ENCODE measurements around the gene SMIM1. TPM values are rescaled to one million over a fixed set of nuclear protein-coding genes. Genes with fewer than 3 reads are reported as not detected.

Gene SMIM1
- polyA plus RNA-seq, 3 donors = 1.1 to 2.7 (median 1.4) TPM

- Histone ChIP-seq H3K9me3 (replicated peaks in 1 of 2; ENCODE audit: control insufficient read depth in 1 of 2, insufficient read depth in 1 of 2, low read length in 2 of 2) (no peaks in the 10 kb centered on the region), H3K27me3 (ENCODE audit: control insufficient read depth in 2 of 2, insufficient read depth in 2 of 2, low read length in 2 of 2) (no peaks in the 10 kb centered on the region), H2AFZ (ENCODE audit: insufficient read depth, low read depth, low read length, poor library complexity, severe bottlenecking) (no peak overlapping the region), H4K20me1 (ENCODE audit: insufficient read depth, low read length) (no peaks in the 10 kb centered on the region), H3K36me3 (replicated peaks in 1 of 2; ENCODE audit: control insufficient read depth in 1 of 2, insufficient read depth in 2 of 2, low read length in 2 of 2) (peaks cover 0 to 8% of the 10 kb centered on the region in 2 donors), H3K4me1 (ENCODE audit: control insufficient read depth in 1 of 2, insufficient read depth in 2 of 2, low read length in 2 of 2) (no peaks in the 10 kb centered on the region), H3K79me2 (ENCODE audit: insufficient read depth, low read length) (no peaks in the 10 kb centered on the region), H3K9ac (ENCODE audit: insufficient read depth, low read length, poor library complexity, severe bottlenecking) (no peak overlapping the region), H3K4me3 (replicated peaks in 1 of 3; ENCODE audit: low read depth in 2 of 3, low read length in 3 of 3) (no peak overlapping the region), H3K27ac (ENCODE audit: low read depth in 1 of 2, low read length in 2 of 2) (no peak overlapping the region), H3K4me2 (replicated peaks; ENCODE audit: extremely low read depth, low read length, poor library complexity, severe bottlenecking) (no peak overlapping the region)
- Mint-ChIP-seq H3K9me3 (no peaks in the 10 kb centered on the region), H3K4me1 (no peaks in the 10 kb centered on the region), H3K4me3 (no peak overlapping the region), H3K27me3 (ENCODE audit: low read depth in 3 of 3) (peaks cover 2 to 15% (median 7%) of the 10 kb centered on the region in 3 donors), H3K36me3 (peaks cover 8% of the 10 kb centered on the region in 2 donors), H3K27ac (no peak overlapping the region)
- intact Hi-C loops (cut with micrococcal nuclease) = no loop called here
- 88% methylated on average over 17 of the region's 25 CpGs for WGBS (ENCODE audit: insufficient coverage)
- TF ChIP-seq CTCF (IDR thresholded peaks at IDR 0.05) = no peak
- DNase-seq = no peak
Measured at GRCh38 chr1:3731583-3732433, 40.7 kb upstream of the SMIM1 start.

- Histone ChIP-seq H3K4me3 (replicated peaks in 1 of 3; ENCODE audit: low read depth in 2 of 3, low read length in 3 of 3) (no peak overlapping the region), H3K27me3 (ENCODE audit: control insufficient read depth in 2 of 2, insufficient read depth in 2 of 2, low read length in 2 of 2) (no peaks in the 10 kb centered on the region), H3K27ac (ENCODE audit: low read depth in 1 of 2, low read length in 2 of 2) (no peak overlapping the region), H3K4me2 (replicated peaks; ENCODE audit: extremely low read depth, low read length, poor library complexity, severe bottlenecking) (no peak overlapping the region), H3K4me1 (ENCODE audit: control insufficient read depth in 1 of 2, insufficient read depth in 2 of 2, low read length in 2 of 2) (no peaks in the 10 kb centered on the region), H3K9me3 (replicated peaks in 1 of 2; ENCODE audit: control insufficient read depth in 1 of 2, insufficient read depth in 1 of 2, low read length in 2 of 2) (no peaks in the 10 kb centered on the region), H4K20me1 (ENCODE audit: insufficient read depth, low read length) (no peaks in the 10 kb centered on the region), H2AFZ (ENCODE audit: insufficient read depth, low read depth, low read length, poor library complexity, severe bottlenecking) (no peak overlapping the region), H3K79me2 (ENCODE audit: insufficient read depth, low read length) (no peaks in the 10 kb centered on the region), H3K9ac (ENCODE audit: insufficient read depth, low read length, poor library complexity, severe bottlenecking) (no peak overlapping the region), H3K36me3 (replicated peaks in 1 of 2; ENCODE audit: control insufficient read depth in 1 of 2, insufficient read depth in 2 of 2, low read length in 2 of 2) (peaks cover 0 to 13% of the 10 kb centered on the region in 2 donors)
- Mint-ChIP-seq H3K4me1 (no peaks in the 10 kb centered on the region), H3K27me3 (ENCODE audit: low read depth in 3 of 3) (peaks cover 2 to 15% (median 5%) of the 10 kb centered on the region in 3 donors), H3K9me3 (no peaks in the 10 kb centered on the region), H3K4me3 (no peak overlapping the region), H3K27ac (no peak overlapping the region), H3K36me3 (peaks cover 15 to 16% of the 10 kb centered on the region in 2 donors)
- no peak for DNase-seq
- WGBS (ENCODE audit: insufficient coverage) = 49% methylated on average over 35 of the region's 37 CpGs
- TF ChIP-seq CTCF (IDR thresholded peaks at IDR 0.05) = no peak
- intact Hi-C loops (cut with micrococcal nuclease) = no loop called here
Measured at GRCh38 chr1:3732434-3733093, 40.0 kb upstream of the SMIM1 start.
